Inferior parietal cortex (tissue), 1 donor: ENCODE measurements around the gene PTPRF.

Experiments
- DNase-seq: peaks from one replicate; pipeline ENCODE4 v3.0.0-alpha.2; 2016; ENCODE audit errors: extremely low spot score

PTPRF gene

DNA sequence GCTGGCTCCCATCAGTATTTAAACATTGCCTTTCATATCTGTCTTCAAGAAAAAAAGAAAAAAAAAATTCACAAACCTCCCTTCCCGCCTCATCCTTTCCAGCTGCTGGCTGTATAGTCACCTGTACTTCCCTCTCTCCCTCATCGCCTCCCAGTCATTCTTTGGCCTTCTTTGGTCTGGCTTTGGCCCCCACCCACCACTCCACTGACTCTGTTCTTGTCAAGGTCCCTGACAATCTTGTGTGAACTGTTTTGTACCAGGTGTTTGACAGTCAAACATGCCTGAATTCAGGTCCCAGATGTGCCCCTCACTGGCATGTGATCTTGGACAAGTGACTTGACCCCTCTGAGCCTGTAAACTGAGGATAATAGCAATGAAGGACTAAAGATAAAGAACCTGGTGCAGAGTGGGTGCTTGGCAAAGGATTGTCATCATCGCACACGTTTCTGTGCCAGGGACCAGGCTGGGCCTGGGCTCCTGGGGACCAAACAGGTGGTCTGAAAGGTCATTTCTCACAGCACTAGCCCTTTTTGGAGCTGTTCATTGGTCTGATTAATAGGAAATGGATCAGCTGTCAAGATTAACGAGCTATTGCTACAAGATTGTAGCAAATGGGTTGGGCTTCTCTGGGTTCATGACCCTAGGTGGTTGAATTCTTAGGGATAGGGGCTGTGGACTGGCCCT is 21.5 kb downstream of the PTPRF start:
- no peak for DNase-seq

DNA sequence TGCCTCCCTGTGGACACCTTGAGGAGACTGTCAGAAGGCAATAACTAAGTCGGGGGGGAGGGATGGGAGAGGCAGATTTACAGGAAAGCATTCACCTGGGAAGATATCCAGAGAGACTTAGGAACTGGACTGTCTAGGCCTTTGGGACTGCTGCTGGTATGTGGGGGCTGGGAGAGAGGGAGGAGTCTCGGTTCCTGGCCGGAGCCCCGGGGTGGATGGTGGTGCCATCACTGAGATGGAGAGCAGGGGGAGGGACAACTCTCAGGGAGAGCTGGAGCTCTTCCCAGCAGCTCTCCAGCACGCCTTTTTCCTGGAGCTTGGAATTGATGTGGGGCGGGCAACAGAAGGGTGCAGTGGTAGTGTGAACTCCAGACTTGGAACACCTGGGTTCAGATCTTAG is 22.1 kb downstream of the PTPRF start:
- peak; percentile 74 for DNase-seq

DNA sequence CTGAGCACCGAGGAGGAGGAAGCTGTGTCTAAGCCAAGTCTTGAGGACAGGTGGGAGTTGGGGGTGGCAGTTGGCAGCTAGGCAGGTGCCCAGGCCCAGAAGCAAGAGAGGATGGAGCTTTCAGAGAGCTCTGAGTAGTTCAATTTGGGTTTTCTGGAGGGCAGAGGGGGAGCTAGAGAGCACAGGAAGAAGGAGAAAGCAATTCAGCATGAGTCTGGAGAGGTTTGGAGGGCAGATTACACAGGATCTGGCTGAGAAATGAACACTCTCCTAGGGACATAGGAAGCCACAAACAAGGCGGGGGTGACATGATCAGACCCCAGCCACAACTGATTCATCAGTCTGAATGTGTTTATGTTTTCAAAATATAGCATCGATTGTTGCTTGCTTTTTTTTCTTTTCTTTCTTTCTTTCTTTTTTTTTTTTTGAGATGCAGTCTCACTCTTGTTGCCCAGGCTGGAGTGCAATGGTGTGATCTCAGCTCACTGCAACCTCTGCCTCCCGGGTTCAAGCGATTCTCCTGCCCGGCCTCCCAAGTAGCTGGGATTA is 23.8 kb downstream of the PTPRF start:
- DNase-seq, result peak; percentile 50

GRCh38 chr1:43556782-43557181 is 26.1 kb downstream of the PTPRF start:
- DNase-seq, result no peak

GRCh38 chr1:43557744-43558245 is 27.1 kb downstream of the PTPRF start:
- DNase-seq, result no peak

DNA sequence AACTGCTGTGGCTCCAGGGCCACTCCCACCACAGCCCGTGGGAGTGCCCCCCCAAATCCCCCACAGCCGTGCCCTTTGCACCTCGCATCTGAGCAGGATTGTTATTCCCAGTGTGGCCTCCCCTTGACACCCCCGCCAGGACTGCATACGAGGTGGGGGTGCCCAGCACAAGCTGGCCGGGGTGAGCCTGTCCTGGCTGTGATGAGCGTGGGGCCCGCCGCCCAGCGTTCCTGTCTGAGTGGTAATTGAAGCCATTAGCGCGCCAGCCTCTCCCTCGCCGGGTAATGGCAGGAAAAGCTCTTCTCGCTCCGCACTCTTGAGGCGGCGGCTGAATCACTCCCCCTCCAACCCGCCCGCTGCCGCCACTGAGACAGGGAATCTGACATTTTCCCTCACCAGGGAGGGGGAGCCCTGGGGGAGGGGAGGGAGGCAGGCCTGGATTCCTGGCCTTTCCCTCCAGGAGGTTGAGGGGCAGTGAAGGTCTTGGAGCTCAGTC is 27.7 kb downstream of the PTPRF start:
- no peak for DNase-seq

DNA sequence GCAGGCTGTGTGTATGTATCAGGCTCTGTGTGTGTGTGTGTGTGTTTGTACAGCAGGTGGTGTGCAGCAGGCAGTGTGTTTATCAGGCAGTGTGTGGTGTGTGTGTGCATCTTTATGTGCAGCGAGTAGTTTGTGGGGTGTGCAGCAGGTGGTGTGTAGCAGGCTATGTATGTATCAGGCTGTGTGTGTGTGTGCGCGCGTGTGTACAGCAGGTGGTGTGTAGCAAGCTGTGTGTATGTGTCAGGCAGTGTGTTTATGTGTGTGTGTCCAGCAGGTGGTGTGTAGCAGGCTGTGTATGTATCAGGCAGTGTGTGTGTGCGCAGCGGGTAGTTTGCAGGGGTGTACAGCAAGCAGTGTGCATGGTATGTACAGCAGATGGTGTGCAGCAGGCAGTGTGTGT is 29.0 kb downstream of the PTPRF start:
- DNase-seq, result no peak

GRCh38 chr1:43560286-43560685 is 29.6 kb downstream of the PTPRF start:
- no peak for DNase-seq

DNA sequence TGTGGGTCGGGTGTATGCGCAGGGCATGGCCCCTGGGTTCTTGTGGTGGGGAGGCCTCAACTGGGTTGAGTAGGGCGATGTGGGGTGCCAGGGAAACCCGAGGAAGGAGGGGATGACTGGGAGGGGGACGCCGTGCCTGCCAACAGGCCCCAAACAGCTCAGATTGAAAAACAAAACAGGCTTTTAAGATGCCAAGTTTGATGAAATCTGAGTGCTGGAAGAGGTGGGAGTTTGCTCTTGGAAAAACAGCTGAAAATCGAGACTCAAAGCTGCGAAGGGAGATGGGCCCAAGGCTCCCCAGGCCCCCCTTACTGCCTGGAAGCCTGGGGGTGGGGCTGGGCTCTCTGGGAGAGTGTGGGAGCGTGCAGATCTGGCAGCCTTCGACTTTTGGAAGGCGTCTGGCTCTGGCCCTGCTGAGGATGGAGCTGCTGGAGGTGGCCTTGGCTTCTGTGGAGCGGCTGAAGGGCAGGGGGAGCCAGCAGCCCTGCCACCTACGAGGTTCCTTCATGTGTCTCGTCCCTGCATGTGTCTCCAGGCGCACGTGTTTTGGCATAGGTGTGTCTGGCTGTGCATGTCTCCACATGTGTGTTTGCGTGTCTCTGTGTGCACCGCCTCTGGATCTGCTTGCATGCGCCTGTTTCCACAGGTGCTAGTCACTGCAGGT is 33.3 kb downstream of the PTPRF start:
- DNase-seq, result peak; percentile 32

- no peak for DNase-seq
These were observed 34.1 kb downstream of the PTPRF start for GRCh38 chr1:43564551-43565348.

DNA sequence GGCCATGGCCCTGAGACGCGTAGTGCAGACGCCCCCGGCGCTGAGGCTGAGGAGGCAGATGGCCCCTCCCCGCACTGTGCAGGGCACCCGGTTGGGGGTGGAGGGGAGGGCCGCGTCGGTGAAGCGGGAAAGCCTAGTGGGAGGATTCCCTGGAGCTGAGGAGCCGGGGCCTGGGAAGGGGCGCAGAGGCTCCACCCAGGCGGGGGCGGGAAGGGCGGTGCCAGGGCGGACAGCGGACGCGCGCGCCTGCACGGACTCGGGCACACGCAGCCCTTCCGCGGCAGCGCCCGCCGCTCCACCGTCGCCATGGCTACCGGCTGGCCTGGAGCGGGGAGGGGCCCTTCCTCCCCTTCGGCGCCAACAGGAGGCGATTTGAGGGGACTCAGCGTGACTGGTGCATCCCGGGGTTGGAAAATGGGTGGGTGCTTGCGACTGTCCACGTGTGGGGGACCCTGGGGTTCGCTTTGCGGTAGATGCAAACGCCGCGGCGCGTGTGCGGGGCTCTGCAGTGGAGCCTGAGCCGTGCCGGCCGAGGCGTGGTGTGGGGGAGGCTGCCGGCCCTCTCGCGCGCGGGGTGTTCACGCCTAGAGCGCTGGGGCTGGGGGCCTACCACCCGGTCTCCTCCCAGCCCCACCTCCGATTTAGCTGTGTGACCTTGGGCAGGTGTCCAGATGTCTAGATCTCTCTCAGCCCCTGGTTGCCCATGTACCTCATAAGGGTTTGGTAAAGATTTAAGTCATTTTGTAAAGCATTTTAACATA is 35.1 kb downstream of the PTPRF start:
- DNase-seq, result peak; percentile 65

DNA sequence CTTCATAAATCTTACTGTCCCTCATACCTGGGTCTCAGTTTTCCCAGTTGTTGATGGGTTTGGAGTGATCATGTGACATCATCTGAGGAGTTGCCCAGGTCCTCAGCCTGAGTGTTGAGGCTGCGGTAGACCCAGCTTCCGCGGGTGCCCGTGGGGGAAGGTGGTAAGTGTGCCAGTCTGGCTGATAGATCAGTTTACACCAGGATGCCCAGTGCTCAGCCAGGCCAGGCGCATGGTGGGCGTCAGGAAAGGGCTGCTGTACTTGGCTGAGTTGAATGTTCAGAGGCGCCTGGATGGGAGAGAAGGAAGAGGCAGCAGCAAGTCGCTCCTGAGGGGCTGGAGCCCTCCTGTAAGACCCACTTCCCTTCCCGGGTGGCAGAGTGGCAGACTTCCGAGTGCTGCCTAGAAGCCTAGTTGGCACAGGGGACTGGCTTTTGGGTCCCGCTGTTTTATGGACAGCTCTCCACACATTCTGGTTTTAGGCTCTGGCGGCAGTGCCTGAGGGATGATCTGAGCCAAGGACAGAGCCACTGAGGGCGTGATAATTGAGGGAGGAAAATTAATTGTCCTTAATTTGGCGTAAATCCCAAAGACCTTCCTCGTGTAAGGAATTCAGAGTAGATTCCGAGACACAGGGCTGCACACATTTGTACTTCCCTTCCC is 35.8 kb downstream of the PTPRF start:
- peak; percentile 9 for DNase-seq

DNA sequence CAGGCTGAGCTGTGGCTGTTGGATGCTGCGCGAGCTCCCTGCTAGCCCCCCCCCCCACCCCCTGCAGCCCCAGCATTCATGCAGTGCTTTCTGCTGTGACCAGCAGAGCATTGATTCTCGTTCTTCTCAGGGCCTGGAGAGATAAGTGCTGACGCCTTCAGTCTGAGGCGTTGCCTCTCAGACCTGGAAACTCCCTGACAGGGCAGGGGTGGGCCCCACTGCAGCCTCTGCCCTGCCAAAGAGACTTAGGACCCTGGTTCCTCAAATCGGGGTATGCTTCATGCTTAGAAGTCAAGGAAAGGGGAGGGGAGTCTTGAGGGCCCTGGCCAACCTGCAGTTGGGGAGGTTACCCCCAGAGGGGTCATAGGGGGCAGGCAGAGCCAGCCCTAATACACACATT is 38.5 kb downstream of the PTPRF start:
- DNase-seq, result no peak

DNA sequence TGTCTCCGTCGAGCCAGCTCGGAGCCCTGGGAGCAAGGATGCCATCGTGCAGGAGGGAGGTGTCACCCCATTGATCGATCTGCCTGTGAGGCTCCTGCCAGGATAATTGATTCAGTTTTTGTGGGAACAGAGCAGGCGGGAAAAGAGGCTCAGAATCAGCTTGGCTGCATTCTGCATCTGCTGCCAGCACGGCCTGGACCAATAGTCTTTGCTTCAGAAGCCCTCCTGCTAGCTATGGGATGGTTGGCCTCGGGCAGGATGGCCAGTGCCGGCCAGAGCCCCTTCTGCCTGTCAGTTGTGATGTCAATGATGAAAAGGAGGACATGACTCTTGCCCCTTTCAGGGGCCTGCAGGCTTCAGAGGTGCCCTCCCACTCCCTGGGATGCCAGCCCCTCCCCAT is 39.6 kb downstream of the PTPRF start:
- no peak for DNase-seq

- no peak for DNase-seq
These were observed 40.0 kb downstream of the PTPRF start for GRCh38 chr1:43570715-43571114.

DNA sequence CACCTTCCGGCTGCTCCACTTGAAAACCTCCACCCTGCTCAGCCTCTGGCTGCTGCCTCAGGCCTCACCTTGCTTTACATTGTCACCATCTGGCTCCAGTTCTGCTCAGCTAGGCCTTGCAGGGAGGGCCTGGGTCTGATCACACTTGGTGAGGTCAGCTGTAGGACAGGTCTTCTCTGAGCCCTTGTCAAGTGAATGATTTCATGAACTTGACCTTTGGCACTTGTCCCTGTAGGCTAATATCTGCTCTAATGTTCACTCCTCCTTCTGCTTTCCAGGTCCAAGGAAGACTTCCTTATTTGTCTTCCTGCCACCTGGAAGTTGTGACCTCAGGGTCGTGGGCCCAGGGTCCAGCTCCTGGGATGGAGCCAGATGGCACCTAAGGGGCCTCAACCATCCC is 41.4 kb downstream of the PTPRF start:
- no peak for DNase-seq

GRCh38 chr1:43572538-43572937 is 41.9 kb downstream of the PTPRF start:
- DNase-seq, result no peak

DNA sequence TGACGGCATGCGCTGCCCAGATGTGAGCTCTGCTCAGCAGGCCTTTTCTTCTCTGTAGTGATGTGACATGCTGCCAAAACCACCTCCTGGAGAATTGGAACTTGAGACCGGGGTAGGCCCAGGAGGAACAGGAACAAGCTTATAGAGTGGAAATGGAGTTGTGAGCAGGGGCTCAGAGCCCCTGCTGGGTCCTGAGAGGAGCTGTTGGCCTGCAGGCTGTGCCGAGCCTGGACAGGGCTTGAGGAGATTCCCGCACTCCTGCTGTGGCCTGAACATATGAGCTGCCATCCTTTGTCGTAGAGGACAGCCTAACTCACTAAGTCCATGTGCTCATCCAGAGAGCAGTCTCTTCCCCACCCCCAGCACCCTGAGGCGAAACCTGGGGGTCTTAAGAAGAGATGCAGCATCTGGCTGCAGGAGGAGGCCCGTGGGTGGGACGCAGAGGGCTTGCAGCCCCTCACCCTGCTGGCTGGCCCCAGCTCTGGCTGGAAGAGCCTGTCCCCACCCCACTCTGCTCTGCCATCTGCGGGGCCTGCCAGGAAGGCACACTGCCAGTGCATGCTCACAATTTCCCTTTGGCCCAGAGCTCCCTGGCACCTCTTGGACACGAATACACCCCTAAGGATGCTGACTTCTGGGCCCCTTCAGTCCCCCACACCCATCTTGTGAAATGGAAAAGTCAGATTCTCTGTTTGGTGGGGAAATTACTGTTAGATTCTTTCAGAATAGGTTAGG is 42.5 kb downstream of the PTPRF start:
- peak; percentile 33 for DNase-seq

DNA sequence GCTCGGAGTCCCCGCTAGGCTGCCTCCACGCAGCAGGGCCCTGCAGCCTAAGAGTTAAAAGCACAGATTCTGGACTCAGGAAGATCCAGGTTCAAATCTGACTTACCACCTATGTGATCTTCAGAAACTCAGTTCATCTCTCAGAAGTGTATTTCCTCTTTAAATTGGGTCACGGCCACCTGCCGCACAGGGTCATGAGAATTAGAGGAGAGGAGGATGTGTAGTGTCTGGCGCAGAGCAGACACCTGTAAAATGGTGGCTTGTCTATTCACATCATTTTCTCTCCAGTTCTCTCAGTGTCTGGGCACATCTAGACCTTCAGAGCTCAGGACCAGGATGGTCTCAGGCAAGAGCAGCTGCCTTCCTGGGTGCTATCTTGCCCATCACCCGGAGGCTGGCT is 45.8 kb downstream of the PTPRF start:
- no peak for DNase-seq
